ENCODE measurements around the gene ATPAF1.
A peak's percentile ranks its signal among the peaks of the same experiment; 100 is the strongest.
"Not testable (repeated sequence)": the region's sequence is repeated elsewhere in the genome, so short reads cannot be mapped to it uniquely, and the experiment has no call there.

ATPAF1 gene

GRCh38 chr1:46667782-46668760 is at the start of gene ATPAF1:
ATPAF1 (minus strand) TSS chr1:46668364; CDS start chr1:46668322, 42 bp downstream.
- peak; percentile 65 for DNase-seq
- Mint-ChIP-seq H3K4me1 (peaks cover 15% of the 10 kb centered on the region), H3K27me3 (no peaks in the 10 kb centered on the region), H3K36me3 (ENCODE audit: low read depth) (peaks cover 16% of the 10 kb centered on the region), H3K27ac (peak within 1 kb of the TSS; percentile 67), H3K9me3 (no peaks in the 10 kb centered on the region), H3K4me3 (peak within 1 kb of the TSS; percentile 82)
- peak; percentile 92 for ATAC-seq

GRCh38 chr1:46717654-46718053 is 49.5 kb upstream of the ATPAF1 start:
- peaks cover 35% of the 10 kb centered on the region for H3K4me1 Mint-ChIP-seq
- H3K4me3 Mint-ChIP-seq = peak overlapping the region; percentile 92
- H3K9me3 Mint-ChIP-seq = no peaks in the 10 kb centered on the region
- H3K27ac Mint-ChIP-seq = peak overlapping the region; percentile 91
- ATAC-seq (no peak), DNase-seq (no peak)
- no peaks in the 10 kb centered on the region for H3K27me3 Mint-ChIP-seq
- H3K36me3 Mint-ChIP-seq (ENCODE audit: low read depth) = peaks cover 15% of the 10 kb centered on the region

- ATAC-seq = no peak
- no peak for DNase-seq
- Mint-ChIP-seq H3K36me3 (ENCODE audit: low read depth) (peaks cover 33% of the 10 kb centered on the region), H3K4me1 (peaks cover 35% of the 10 kb centered on the region), H3K4me3 (no peak overlapping the region), H3K27me3 (no peaks in the 10 kb centered on the region), H3K27ac (no peak overlapping the region), H3K9me3 (no peaks in the 10 kb centered on the region)
Observed at GRCh38 chr1:46714976-46715375, 46.8 kb upstream of the ATPAF1 start.

- Mint-ChIP-seq H3K9me3 (no peaks in the 10 kb centered on the region), H3K27me3 (no peaks in the 10 kb centered on the region), H3K4me1 (peaks cover 10% of the 10 kb centered on the region), H3K27ac (no peak overlapping the region), H3K36me3 (ENCODE audit: low read depth) (peaks cover 63% of the 10 kb centered on the region), H3K4me3 (no peak overlapping the region)
- no peak for ATAC-seq
- DNase-seq = no peak
Observed at GRCh38 chr1:46708121-46708520, 40.0 kb upstream of the ATPAF1 start.

- Mint-ChIP-seq H3K4me1 (peaks cover 12% of the 10 kb centered on the region), H3K36me3 (ENCODE audit: low read depth) (peaks cover 52% of the 10 kb centered on the region), H3K27me3 (no peaks in the 10 kb centered on the region), H3K9me3 (no peaks in the 10 kb centered on the region), H3K27ac (no peak overlapping the region), H3K4me3 (no peak overlapping the region)
- ATAC-seq = no peak
- DNase-seq = no peak
Observed at GRCh38 chr1:46705408-46705807, 37.2 kb upstream of the ATPAF1 start.

GRCh38 chr1:46703927-46704641 is 35.9 kb upstream of the ATPAF1 start:
- Mint-ChIP-seq H3K27me3 (no peaks in the 10 kb centered on the region), H3K27ac (no peak overlapping the region), H3K4me3 (no peak overlapping the region), H3K9me3 (no peaks in the 10 kb centered on the region), H3K4me1 (peaks cover 14% of the 10 kb centered on the region), H3K36me3 (ENCODE audit: low read depth) (peaks cover 41% of the 10 kb centered on the region)
- DNase-seq = no peak
- no peak for ATAC-seq

GRCh38 chr1:46699666-46700065 is 31.5 kb upstream of the ATPAF1 start:
- Mint-ChIP-seq H3K9me3 (no peaks in the 10 kb centered on the region), H3K36me3 (ENCODE audit: low read depth) (peaks cover 48% of the 10 kb centered on the region), H3K4me1 (peaks cover 10% of the 10 kb centered on the region), H3K4me3 (no peak overlapping the region), H3K27me3 (no peaks in the 10 kb centered on the region), H3K27ac (no peak overlapping the region)
- ATAC-seq (no peak), DNase-seq (no peak)

- DNase-seq (no peak), ATAC-seq (no peak)
- Mint-ChIP-seq H3K4me3 (no peak overlapping the region), H3K27me3 (no peaks in the 10 kb centered on the region), H3K4me1 (peaks cover 8% of the 10 kb centered on the region), H3K27ac (no peak overlapping the region), H3K9me3 (no peaks in the 10 kb centered on the region), H3K36me3 (ENCODE audit: low read depth) (peaks cover 49% of the 10 kb centered on the region)
Observed at GRCh38 chr1:46697053-46697452, 28.9 kb upstream of the ATPAF1 start.

GRCh38 chr1:46694676-46695075 is 26.5 kb upstream of the ATPAF1 start:
- DNase-seq, H3K4me3 Mint-ChIP-seq, H3K4me1 Mint-ChIP-seq, H3K27ac Mint-ChIP-seq, H3K9me3 Mint-ChIP-seq, H3K27me3 Mint-ChIP-seq, ATAC-seq: not testable (repeated sequence)
- peaks cover 58% of the 10 kb centered on the region for H3K36me3 Mint-ChIP-seq (ENCODE audit: low read depth)

- ATAC-seq (no peak), DNase-seq (no peak)
- H3K9me3 Mint-ChIP-seq = no peaks in the 10 kb centered on the region
- no peak overlapping the region for H3K4me3 Mint-ChIP-seq
- peaks cover 17% of the 10 kb centered on the region for H3K4me1 Mint-ChIP-seq
- peaks cover 65% of the 10 kb centered on the region for H3K36me3 Mint-ChIP-seq (ENCODE audit: low read depth)
- no peak overlapping the region for H3K27ac Mint-ChIP-seq
- no peaks in the 10 kb centered on the region for H3K27me3 Mint-ChIP-seq
Observed at GRCh38 chr1:46692811-46693770, 24.9 kb upstream of the ATPAF1 start.

GRCh38 chr1:46691997-46692790 is 24.0 kb upstream of the ATPAF1 start:
- Mint-ChIP-seq H3K9me3 (no peaks in the 10 kb centered on the region), H3K4me3 (no peak overlapping the region), H3K4me1 (peaks cover 18% of the 10 kb centered on the region), H3K27ac (no peak overlapping the region), H3K27me3 (no peaks in the 10 kb centered on the region), H3K36me3 (ENCODE audit: low read depth) (peaks cover 65% of the 10 kb centered on the region)
- no peak for ATAC-seq
- DNase-seq = no peak

GRCh38 chr1:46690931-46691421 is 22.8 kb upstream of the ATPAF1 start:
- Mint-ChIP-seq H3K4me1 (peaks cover 18% of the 10 kb centered on the region), H3K27me3 (no peaks in the 10 kb centered on the region), H3K9me3 (no peaks in the 10 kb centered on the region), H3K36me3 (ENCODE audit: low read depth) (peaks cover 60% of the 10 kb centered on the region), H3K27ac (no peak overlapping the region), H3K4me3 (no peak overlapping the region)
- ATAC-seq = no peak
- DNase-seq = no peak

- ATAC-seq (peak; percentile 84), DNase-seq (no peak)
- Mint-ChIP-seq H3K4me1 (peaks cover 19% of the 10 kb centered on the region), H3K27me3 (no peaks in the 10 kb centered on the region), H3K36me3 (ENCODE audit: low read depth) (peaks cover 55% of the 10 kb centered on the region), H3K4me3 (no peak overlapping the region), H3K9me3 (no peaks in the 10 kb centered on the region), H3K27ac (peak overlapping the region; percentile 73)
Observed at GRCh38 chr1:46689897-46690296, 21.7 kb upstream of the ATPAF1 start.
